Ovary (tissue), 9 donors: ENCODE results near the gene SMAD2. TPM values are rescaled to one million over a fixed set of nuclear protein-coding genes. Genes with fewer than 3 reads are reported as not detected.
"Not testable (repeated sequence)": the region's sequence is repeated elsewhere in the genome, so short reads cannot be mapped to it uniquely, and the experiment has no call there.

Experiments used
- DNase-seq, 5 donors: peaks; one replicate each; pipeline ENCODE4 v3.0.0-alpha.2; 2019 to 2020
- H3K27ac ChIP-seq, 2 donors: fragments of 200-600 bp; one replicate each; pipeline versions ENCODE4 v1.5.1 to v1.8.0; 2019 to 2022
- H3K27me3 ChIP-seq: fragments of 200-600 bp; one replicate; pipeline ENCODE4 v1.8.0; 2022
- H3K36me3 ChIP-seq: fragments of 200-600 bp; sonication (generic); one replicate; pipeline ENCODE4 v1.5.1; 2019
- H3K4me1 ChIP-seq: one replicate; pipeline ENCODE4 v1.8.1; 2013; ENCODE audit warnings: mild to moderate bottlenecking, moderate library complexity; ENCODE audit not compliant: insufficient read depth
- H3K4me3 ChIP-seq: fragments of 200-600 bp; sonication (generic); one replicate; pipeline ENCODE4 v1.5.1; 2017
- H3K9me3 ChIP-seq, 2 donors: fragments of 200-600 bp in 1 of 2; sonication (generic) in 1 of 2; one replicate each; pipeline versions ENCODE4 v1.5.1 to v1.8.1; 2013 to 2019; ENCODE audit warnings: mild to moderate bottlenecking in 1 of 2, moderate library complexity in 1 of 2
- CTCF ChIP-seq, 3 donors: fragments of 450-650 bp in 2 of 3; fragments of 200-600 bp in 1 of 3; IDR thresholded peaks; one replicate each; pipeline versions ENCODE4 v1.5.1 to v1.8.0; 2016 to 2022; ENCODE audit warnings: antibody characterized with exemption in 3 of 3, mild to moderate bottlenecking in 1 of 3
- EP300 ChIP-seq: sonication (generic); formaldehyde crosslinking; IDR thresholded peaks from one replicate; pipeline ENCODE4 v1.6.1; 2017; ENCODE audit warnings: antibody characterized with exemption
- POLR2A ChIP-seq: fragments of 450-650 bp; IDR thresholded peaks from one replicate; pipeline ENCODE4 v1.6.1; 2017; ENCODE audit warnings: antibody characterized with exemption, mild to moderate bottlenecking, moderate library complexity
- WGBS, 3 donors: extraction: QIAGEN DNeasy Blood & Tissue Kit in 1 of 3; methylation state at CpG; one replicate each; pipeline versions ENCODE4 v1.1.5 to v1.1.7; 2013 to 2017; 5-methylcytosine and 5-hydroxymethylcytosine counted together
- intact Hi-C, 4 donors: fragments of 100-400 bp; cut with DNase I; formaldehyde crosslinking; loops; one replicate each; pipeline versions ENCODE4 v1.11.0 to v1.15.1; 2022 to 2023
- polyA plus RNA-seq, 2 donors: library from polyadenylated mRNA; stranded (reverse); fragments of 200-250 nt in 1 of 2; fragments of 350-450 nt in 1 of 2; fragmentation: Illumina TruSeq in 1 of 2; extraction: RNeasy Lipid Tissue Mini Kit (QIAGEN cat#74804) in 1 of 2; gene quantifications; one replicate each; pipeline ENCODE4 v1.2.3, GENCODE V29; 2013 to 2014
- total RNA-seq, 7 donors: library from RNA; depleted of rRNA in 2 of 7; stranded (reverse); fragments of >200 nt in 2 of 7; fragmentation: NEBNext Ultra II Directional in 3 of 7; extraction: Animal tissue kit (Norgen Biotek cat#: 25700) in 3 of 7; gene quantifications; one replicate each; pipeline versions ENCODE4 v1.1.0 to v1.2.4, GENCODE V29; 2016 to 2023
- donor health status: DM: no; HTN: no; CAD: no; lungs with moderate emphysema.
- donor health status: DM: no; HTN: no; CAD: no.
- donor health status: Bipolar disorder and iron deficiency.
- donor health status: DM: yes; HTN: yes; CAD: no.
- donor health status: DM: no; HTN: no; CAD: no.
- donor health status: DM: yes; HTN: yes; CAD: no.

SMAD2 gene
- total and polyA plus RNA-seq, 9 donors, result 27.9 to 160 (median 130) TPM

GRCh38 chr18:47968721-47969120 is 38.3 kb upstream of the SMAD2 start:
- 85 to 90% (median 86%) methylated on average over 4 of the region's 4 CpGs for WGBS, 3 donors
- no peak for DNase-seq
- peaks cover 3% of the 10 kb centered on the region for H3K4me1 ChIP-seq
- H3K9me3 ChIP-seq, result no peaks in the 10 kb centered on the region
- no peak overlapping the region for H3K27ac ChIP-seq
- H3K4me3 ChIP-seq, result no peak overlapping the region
- TF ChIP-seq EP300, result no peak
- no peak for TF ChIP-seq POLR2A
- no peak for TF ChIP-seq CTCF (IDR thresholded peaks at IDR 0.05)
- no peaks in the 10 kb centered on the region for H3K27me3 ChIP-seq
- H3K36me3 ChIP-seq, result no peaks in the 10 kb centered on the region
- intact Hi-C loops, result no loop called here

GRCh38 chr18:47968006-47968676 is 37.7 kb upstream of the SMAD2 start:
- DNase-seq, result no peak
- Histone ChIP-seq H3K36me3 (no peaks in the 10 kb centered on the region), H3K27me3 (no peaks in the 10 kb centered on the region), H3K9me3 (no peaks in the 10 kb centered on the region), H3K4me1 (peaks cover 3% of the 10 kb centered on the region), H3K27ac (no peak overlapping the region), H3K4me3 (no peak overlapping the region)
- WGBS, 3 donors, result 52 to 55% (median 53%) methylated on average over 9 of the region's 9 CpGs
- intact Hi-C loops, result no loop called here
- TF ChIP-seq POLR2A (no peak), CTCF (IDR thresholded peaks at IDR 0.05) (no peak), EP300 (no peak)

GRCh38 chr18:47964053-47964452 is 33.6 kb upstream of the SMAD2 start:
- WGBS, 3 donors, result 79 to 84% (median 82%) methylated on average over 4 of the region's 4 CpGs
- Histone ChIP-seq H3K4me3 (no peak overlapping the region), H3K9me3 (no peaks in the 10 kb centered on the region), H3K27ac (no peak overlapping the region), H3K27me3 (no peaks in the 10 kb centered on the region), H3K36me3 (no peaks in the 10 kb centered on the region), H3K4me1 (peaks cover 2% of the 10 kb centered on the region)
- intact Hi-C loops, result no loop called here
- no peak for DNase-seq
- TF ChIP-seq POLR2A (no peak), CTCF (IDR thresholded peaks at IDR 0.05) (no peak), EP300 (no peak)

GRCh38 chr18:47961003-47961402 is 30.5 kb upstream of the SMAD2 start:
- H3K9me3 ChIP-seq, H3K4me1 ChIP-seq, DNase-seq, H3K4me3 ChIP-seq, H3K27me3 ChIP-seq, H3K27ac ChIP-seq, H3K36me3 ChIP-seq, intact Hi-C loops: not testable (repeated sequence)
- WGBS, 3 donors, result 94% methylated on average over 7 of the region's 7 CpGs

GRCh38 chr18:47953471-47953931 is 23.0 kb upstream of the SMAD2 start:
- Histone ChIP-seq H3K9me3 (no peaks in the 10 kb centered on the region), H3K4me1 (no peaks in the 10 kb centered on the region), H3K36me3 (no peaks in the 10 kb centered on the region), H3K4me3 (no peak overlapping the region), H3K27ac (no peak overlapping the region), H3K27me3 (no peaks in the 10 kb centered on the region)
- TF ChIP-seq EP300, result no peak
- TF ChIP-seq POLR2A, result no peak
- no peak for TF ChIP-seq CTCF (IDR thresholded peaks at IDR 0.05)
- intact Hi-C loops, result no loop called here
- DNase-seq, result no peak
- WGBS, 3 donors, result 47 to 52% (median 47%) methylated on average over 6 of the region's 6 CpGs
